ENCODE measurements around the gene ZHX3. TPM values are rescaled to one million over a fixed set of nuclear protein-coding genes. Genes with fewer than 3 reads are reported as not detected.

ZHX3 gene
- total and polyA plus RNA-seq, 2 of the 13 experiments (the other 11 are each of a cell fraction or from before 2014, with no cell fraction given) = 8.4 to 11.7 TPM

DNA sequence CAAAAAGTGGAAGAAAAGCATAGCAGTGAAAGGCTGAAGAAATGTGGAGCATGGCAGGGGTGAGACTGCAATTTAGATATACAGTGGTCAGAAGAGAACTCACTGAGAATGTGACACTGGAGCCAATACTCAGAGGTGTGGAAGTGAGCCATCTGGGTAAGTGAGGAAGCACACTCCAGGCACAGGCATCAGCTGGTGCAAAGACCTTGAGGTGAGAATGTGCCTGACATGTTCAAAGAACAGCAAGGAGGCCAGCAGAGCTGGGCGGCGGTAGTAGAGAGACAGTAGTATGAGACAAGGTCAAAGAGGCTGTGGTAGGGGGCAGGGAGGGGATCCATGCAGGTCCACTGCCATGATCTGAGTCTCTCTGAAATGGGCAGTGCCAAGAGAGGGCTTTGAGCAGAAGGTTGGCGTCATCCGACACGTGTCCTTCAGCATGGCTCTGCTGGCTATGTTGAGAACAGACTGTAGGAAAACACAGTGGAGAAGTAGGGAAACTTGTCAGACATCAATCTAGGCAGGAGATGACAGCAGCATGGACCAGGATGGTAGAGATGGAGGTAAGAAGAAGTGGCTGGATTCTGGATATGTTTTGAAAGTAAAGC is 95.8 kb downstream of the ZHX3 start:
- no peaks in the 10 kb centered on the region for H3K79me2 ChIP-seq (ENCODE audit: insufficient read depth, low read length)
- H3K9me3 ChIP-seq (ENCODE audit: low read length) = no peaks in the 10 kb centered on the region
- in situ Hi-C loops (cut with HindIII; ENCODE audit: extremely low pct_ligation_motif_present, low pct_unique_long_range_greater_than_20kb) = no loop called here
- H3K27me3 ChIP-seq (ENCODE audit: control insufficient read depth in 1 of 2, insufficient read depth in 2 of 2, low read length in 2 of 2) = no peaks in the 10 kb centered on the region
- no peaks in the 10 kb centered on the region for H4K20me1 ChIP-seq (ENCODE audit: insufficient read depth, low read length)
- FAIRE-seq = no peak
- POLR2A ChIA-PET = no interaction called here
- no peak overlapping the region for H3K4me2 ChIP-seq (ENCODE audit: low read depth, low read length)
- H3K27ac ChIP-seq (ENCODE audit: extremely low read length, insufficient read depth, low read length) = no peak overlapping the region
- CTCF ChIA-PET (ENCODE audit: low intra/inter-chr PET ratio, low total read pairs) = no interaction called here
- BruUV-seq (replicated peaks) = no TSS peak
- intact Hi-C loops (cut with micrococcal nuclease; ENCODE audit: unreplicated experiment) = no loop called here
- TF ChIP-seq POGZ (CRISPR knock-in tag; IDR thresholded peaks at IDR 0.05) (no peak), ZNF232 (CRISPR knock-in tag; IDR thresholded peaks at IDR 0.05; ENCODE audit: borderline replicate concordance) (0 out of 2 replicates have a peak, but pooled peaks have one; percentile 19)
- H2AFZ ChIP-seq (ENCODE audit: low read length) = no peak overlapping the region
- no peaks in the 10 kb centered on the region for H3K4me1 ChIP-seq (ENCODE audit: insufficient read depth, low read length)
- ATAC-seq = peak; percentile 39; the same call in 2 of the 3 replicates
- no peaks in the 10 kb centered on the region for H3K36me3 ChIP-seq (replicated peaks in 1 of 2; ENCODE audit: control insufficient read depth in 1 of 2, insufficient read depth in 2 of 2, low read length in 2 of 2)
- 94% methylated on average over 5 of the region's 5 CpGs for WGBS (ENCODE audit: low lambda C conversion rate)
- no peak overlapping the region for H3K9ac ChIP-seq (ENCODE audit: insufficient read depth, low read depth, low read length)
- no peak overlapping the region for H3K4me3 ChIP-seq (replicated peaks in 1 of 3; ENCODE audit: insufficient read depth in 1 of 3, low read depth in 2 of 3, low read length in 3 of 3)
- no peak for DNase-seq (ENCODE audit: low spot score)

DNA sequence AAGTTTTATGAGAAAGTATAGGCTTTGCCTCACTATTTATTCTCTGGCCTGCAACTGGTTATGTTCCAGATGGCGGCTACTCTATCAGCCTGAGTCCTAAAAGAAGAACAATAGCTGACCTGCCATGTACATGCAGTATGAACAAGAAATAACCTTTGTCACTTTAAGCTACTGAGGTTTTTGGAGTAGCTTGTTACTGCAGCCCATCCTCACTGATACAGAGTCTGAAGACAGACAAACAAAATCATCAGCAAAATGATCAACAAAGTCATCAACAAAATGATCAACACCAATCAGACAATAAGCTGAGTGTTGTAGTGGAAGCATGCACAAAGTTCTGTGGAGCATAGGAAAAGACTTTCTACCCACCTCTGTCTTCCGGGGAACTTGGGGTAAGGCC is 97.7 kb downstream of the ZHX3 start:
- intact Hi-C loops (cut with micrococcal nuclease; ENCODE audit: unreplicated experiment) (no loop called here), in situ Hi-C loops (cut with HindIII; ENCODE audit: extremely low pct_ligation_motif_present, low pct_unique_long_range_greater_than_20kb) (no loop called here)
- H3K4me3 ChIP-seq (replicated peaks in 1 of 3; ENCODE audit: insufficient read depth in 1 of 3, low read depth in 2 of 3, low read length in 3 of 3) = no peak overlapping the region
- CTCF ChIA-PET (ENCODE audit: low intra/inter-chr PET ratio, low total read pairs) = no interaction called here
- H3K9ac ChIP-seq (ENCODE audit: insufficient read depth, low read depth, low read length) = no peak overlapping the region
- ATAC-seq (no peak), FAIRE-seq (no peak), DNase-seq (ENCODE audit: low spot score) (no peak)
- no peaks in the 10 kb centered on the region for H3K27me3 ChIP-seq (ENCODE audit: control insufficient read depth in 1 of 2, insufficient read depth in 2 of 2, low read length in 2 of 2)
- H3K36me3 ChIP-seq (replicated peaks in 1 of 2; ENCODE audit: control insufficient read depth in 1 of 2, insufficient read depth in 2 of 2, low read length in 2 of 2) = no peaks in the 10 kb centered on the region
- H3K27ac ChIP-seq (ENCODE audit: extremely low read length, insufficient read depth, low read length) = no peak overlapping the region
- H3K9me3 ChIP-seq (ENCODE audit: low read length) = no peaks in the 10 kb centered on the region
- no peak overlapping the region for H3K4me2 ChIP-seq (ENCODE audit: low read depth, low read length)
- BruUV-seq (replicated peaks) = no TSS peak
- peak; percentile 92 for TF ChIP-seq ZNF12 (CRISPR knock-in tag; IDR thresholded peaks at IDR 0.05)
- TF ChIP-seq, protein P1, sequence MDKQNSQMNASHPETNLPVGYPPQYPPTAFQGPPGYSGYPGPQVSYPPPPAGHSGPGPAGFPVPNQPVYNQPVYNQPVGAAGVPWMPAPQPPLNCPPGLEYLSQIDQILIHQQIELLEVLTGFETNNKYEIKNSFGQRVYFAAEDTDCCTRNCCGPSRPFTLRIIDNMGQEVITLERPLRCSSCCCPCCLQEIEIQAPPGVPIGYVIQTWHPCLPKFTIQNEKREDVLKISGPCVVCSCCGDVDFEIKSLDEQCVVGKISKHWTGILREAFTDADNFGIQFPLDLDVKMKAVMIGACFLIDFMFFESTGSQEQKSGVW (CRISPR knock-in tag; IDR thresholded peaks at IDR 0.05; ENCODE audit: borderline replicate concordance) = no peak
- TF ChIP-seq, protein P2, sequence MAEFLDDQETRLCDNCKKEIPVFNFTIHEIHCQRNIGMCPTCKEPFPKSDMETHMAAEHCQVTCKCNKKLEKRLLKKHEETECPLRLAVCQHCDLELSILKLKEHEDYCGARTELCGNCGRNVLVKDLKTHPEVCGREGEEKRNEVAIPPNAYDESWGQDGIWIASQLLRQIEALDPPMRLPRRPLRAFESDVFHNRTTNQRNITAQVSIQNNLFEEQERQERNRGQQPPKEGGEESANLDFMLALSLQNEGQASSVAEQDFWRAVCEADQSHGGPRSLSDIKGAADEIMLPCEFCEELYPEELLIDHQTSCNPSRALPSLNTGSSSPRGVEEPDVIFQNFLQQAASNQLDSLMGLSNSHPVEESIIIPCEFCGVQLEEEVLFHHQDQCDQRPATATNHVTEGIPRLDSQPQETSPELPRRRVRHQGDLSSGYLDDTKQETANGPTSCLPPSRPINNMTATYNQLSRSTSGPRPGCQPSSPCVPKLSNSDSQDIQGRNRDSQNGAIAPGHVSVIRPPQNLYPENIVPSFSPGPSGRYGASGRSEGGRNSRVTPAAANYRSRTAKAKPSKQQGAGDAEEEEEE (CRISPR knock-in tag; IDR thresholded peaks at IDR 0.05; ENCODE audit: borderline replicate concordance) = no peak
- TF ChIP-seq ZSCAN31 (CRISPR knock-in tag; IDR thresholded peaks at IDR 0.05; ENCODE audit: low read depth) = no peak
- TF ChIP-seq ZC3H4 (CRISPR knock-in tag; IDR thresholded peaks at IDR 0.05; ENCODE audit: borderline replicate concordance) = no peak
- TF ChIP-seq TGIF2 (CRISPR knock-in tag; IDR thresholded peaks at IDR 0.05) = no peak
- 98% methylated on average over 2 of the region's 2 CpGs for WGBS (ENCODE audit: low lambda C conversion rate)
- no peaks in the 10 kb centered on the region for H4K20me1 ChIP-seq (ENCODE audit: insufficient read depth, low read length)
- POLR2A ChIA-PET = no interaction called here
- no peak overlapping the region for H2AFZ ChIP-seq (ENCODE audit: low read length)
- no peaks in the 10 kb centered on the region for H3K79me2 ChIP-seq (ENCODE audit: insufficient read depth, low read length)
- H3K4me1 ChIP-seq (ENCODE audit: insufficient read depth, low read length) = no peaks in the 10 kb centered on the region
